ENCODE measurements around the gene PLXNA2.
A peak's percentile ranks its signal among the peaks of the same experiment; 100 is the strongest.

PLXNA2 gene

GRCh38 chr1:208203848-208204609, 40.2 kb downstream of the PLXNA2 start:
- DNase-seq = no peak

GRCh38 chr1:208203127-208203847, 40.9 kb downstream of the PLXNA2 start:
- no peak for DNase-seq

- no peak for DNase-seq
These were observed 41.7 kb downstream of the PLXNA2 start for GRCh38 chr1:208202333-208202995.

GRCh38 chr1:208201229-208201628, 43.0 kb downstream of the PLXNA2 start:
- no peak for DNase-seq

- DNase-seq = no peak
These were observed 44.1 kb downstream of the PLXNA2 start for GRCh38 chr1:208200116-208200515.

GRCh38 chr1:208198236-208198635, 45.9 kb downstream of the PLXNA2 start:
- DNase-seq = no peak

- no peak for DNase-seq
These were observed 49.2 kb downstream of the PLXNA2 start for GRCh38 chr1:208194944-208195343.

- DNase-seq = no peak
These were observed 51.2 kb downstream of the PLXNA2 start for GRCh38 chr1:208192995-208193394.

GRCh38 chr1:208190784-208191183, 53.4 kb downstream of the PLXNA2 start:
- DNase-seq = no peak

GRCh38 chr1:208189716-208190115, 54.5 kb downstream of the PLXNA2 start:
- no peak for DNase-seq

- peak; percentile 38 for DNase-seq
These were observed 55.0 kb downstream of the PLXNA2 start for GRCh38 chr1:208189183-208189582.

GRCh38 chr1:208188607-208189006, 55.6 kb downstream of the PLXNA2 start:
- no peak for DNase-seq

- DNase-seq = no peak
These were observed 56.6 kb downstream of the PLXNA2 start for GRCh38 chr1:208187499-208188041.

- no peak for DNase-seq
These were observed 58.4 kb downstream of the PLXNA2 start for GRCh38 chr1:208185801-208186231.

- no peak for DNase-seq
These were observed 59.1 kb downstream of the PLXNA2 start for GRCh38 chr1:208184966-208185654.

GRCh38 chr1:208183977-208184911, 59.9 kb downstream of the PLXNA2 start:
- DNase-seq = no peak

GRCh38 chr1:208182880-208183645, 61.1 kb downstream of the PLXNA2 start:
- no peak for DNase-seq

- no peak for DNase-seq
These were observed 62.8 kb downstream of the PLXNA2 start for GRCh38 chr1:208181364-208181763.

- no peak for DNase-seq
These were observed 63.8 kb downstream of the PLXNA2 start for GRCh38 chr1:208180421-208180820.

- DNase-seq = no peak
These were observed 64.2 kb downstream of the PLXNA2 start for GRCh38 chr1:208179961-208180409.
